NCI-H1105 treated with DMSO at 0.1 percent for 48 hours (cell line): ENCODE measurements around the gene KRTAP5-4.
"Not testable (repeated sequence)": the region's sequence is repeated elsewhere in the genome, so short reads cannot be mapped to it uniquely, and the experiment has no call there.

Experiments
- DNase-seq: peaks from one replicate; lab custom pipeline; 2025; lab: John Stamatoyannopoulos, UW

The KRTAP5-4 gene

DNA sequence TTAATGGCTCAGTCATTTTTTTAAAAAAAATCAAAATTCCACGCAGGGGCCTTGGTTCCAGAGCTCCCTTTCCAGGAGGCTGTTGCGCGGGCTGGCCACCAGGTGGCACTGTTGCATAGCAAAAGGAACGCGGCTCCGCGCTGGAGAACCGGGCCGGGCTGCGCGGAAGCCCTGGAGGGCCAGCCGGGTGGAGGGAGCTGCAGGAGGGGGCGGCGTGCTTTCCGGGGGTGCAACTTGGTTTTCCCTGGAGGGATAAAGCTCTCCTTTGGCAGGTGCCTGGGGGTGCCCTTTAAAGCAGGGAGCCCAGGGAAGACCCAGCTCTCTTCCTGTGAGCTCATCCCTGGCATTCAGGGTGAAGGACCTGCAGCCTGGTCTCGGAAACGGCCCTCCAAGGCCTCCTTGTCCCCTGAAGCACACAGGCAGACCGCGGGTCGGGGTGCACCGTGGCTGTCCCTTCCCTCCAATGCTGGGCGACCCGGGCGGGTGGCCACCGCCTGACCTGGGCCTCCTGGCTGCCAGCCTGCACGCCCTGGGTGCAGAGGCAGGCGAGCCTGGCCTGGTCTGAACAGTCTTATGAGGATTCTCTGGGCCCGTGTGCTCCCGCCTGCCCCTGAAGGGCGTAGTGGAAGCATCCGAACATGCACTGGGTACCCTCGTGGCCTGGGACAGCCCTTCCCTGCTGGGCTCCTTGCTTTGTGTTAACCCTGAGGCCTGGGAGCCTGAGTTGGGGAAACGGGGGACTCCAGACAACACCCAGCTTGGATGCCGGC lies 31.0 kb upstream of the KRTAP5-4 start:
- peak; percentile 50 for DNase-seq

DNA sequence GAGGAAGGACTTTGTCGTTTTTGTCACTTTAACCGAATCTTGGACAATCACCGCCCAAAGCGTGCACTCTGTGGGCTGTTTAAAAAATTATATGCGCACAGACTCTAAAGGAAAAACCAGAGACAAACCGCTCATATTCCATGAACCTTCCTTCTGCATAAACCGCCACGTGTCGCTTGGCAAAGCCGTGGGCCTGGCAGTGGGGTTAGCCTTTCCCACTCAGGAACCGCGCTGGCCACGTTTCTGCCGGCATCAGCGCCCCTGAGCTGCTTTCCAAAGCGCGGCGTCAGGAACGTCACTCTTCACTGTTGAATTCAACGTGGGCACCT lies 30.5 kb upstream of the KRTAP5-4 start:
- no peak for DNase-seq

DNA sequence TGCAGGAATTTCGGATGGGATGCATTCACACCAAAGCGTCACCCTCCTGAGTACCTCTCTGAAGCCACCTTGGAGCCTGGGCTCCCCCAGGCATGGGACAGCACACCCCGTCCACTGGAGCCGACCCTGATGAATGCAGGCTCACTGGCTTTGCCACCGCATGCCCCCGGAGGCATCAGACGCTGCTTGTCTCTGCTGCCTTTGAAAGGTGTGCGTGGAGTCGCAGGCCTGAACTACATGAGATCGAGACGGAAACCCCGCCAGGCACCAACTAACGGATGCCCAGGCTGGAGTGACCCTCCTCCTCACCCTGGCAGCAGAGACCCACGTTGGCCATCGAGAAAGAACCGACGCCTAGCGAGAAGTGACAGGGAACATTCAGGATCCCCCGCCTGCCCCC lies 30.1 kb upstream of the KRTAP5-4 start:
- DNase-seq = no peak

DNA sequence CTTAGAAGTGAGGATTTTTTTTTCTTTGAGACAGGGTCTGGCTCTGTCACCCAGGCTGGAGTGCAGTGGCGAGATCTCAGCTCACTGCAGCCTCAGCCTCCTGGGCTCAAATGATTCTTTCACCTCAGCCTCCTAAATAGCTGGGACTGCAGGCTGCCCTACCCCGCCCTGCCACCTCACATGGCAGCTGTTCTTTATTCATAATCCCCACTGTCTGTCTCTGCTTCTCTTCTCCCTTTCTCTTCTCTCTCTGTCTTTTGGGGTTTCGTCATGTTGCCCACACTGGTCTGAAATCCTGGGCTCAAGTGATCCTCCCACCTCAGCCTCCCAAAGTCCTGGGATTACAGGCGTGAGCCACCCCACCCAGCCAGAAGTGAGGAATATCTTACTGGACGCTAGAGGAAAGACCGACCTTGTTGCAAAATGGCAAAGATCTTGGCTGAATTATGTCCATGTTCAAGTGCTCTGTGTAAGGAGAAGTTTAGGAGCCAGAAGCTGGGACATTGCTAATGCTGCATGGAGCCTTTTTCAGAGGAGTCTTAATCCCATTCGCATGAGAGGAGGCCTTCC lies 29.6 kb upstream of the KRTAP5-4 start:
- DNase-seq = no peak

DNA sequence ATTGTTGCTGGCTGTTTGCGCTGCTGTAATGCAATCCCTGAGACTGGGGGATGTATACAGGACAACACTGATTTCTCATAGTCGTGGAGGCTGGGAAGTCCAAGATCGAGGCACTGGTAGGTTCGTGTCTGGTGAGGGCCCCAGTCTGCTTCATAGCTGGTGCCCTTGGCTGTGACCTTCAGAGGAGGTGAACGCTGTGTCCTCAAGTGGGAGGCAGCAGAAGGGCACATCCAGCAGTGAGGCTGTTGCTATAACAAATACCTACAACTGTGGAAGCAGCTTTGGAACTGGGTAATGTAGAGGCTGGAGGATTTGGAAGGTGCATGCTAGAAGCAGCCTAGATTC lies 29.0 kb upstream of the KRTAP5-4 start:
- no peak for DNase-seq

DNA sequence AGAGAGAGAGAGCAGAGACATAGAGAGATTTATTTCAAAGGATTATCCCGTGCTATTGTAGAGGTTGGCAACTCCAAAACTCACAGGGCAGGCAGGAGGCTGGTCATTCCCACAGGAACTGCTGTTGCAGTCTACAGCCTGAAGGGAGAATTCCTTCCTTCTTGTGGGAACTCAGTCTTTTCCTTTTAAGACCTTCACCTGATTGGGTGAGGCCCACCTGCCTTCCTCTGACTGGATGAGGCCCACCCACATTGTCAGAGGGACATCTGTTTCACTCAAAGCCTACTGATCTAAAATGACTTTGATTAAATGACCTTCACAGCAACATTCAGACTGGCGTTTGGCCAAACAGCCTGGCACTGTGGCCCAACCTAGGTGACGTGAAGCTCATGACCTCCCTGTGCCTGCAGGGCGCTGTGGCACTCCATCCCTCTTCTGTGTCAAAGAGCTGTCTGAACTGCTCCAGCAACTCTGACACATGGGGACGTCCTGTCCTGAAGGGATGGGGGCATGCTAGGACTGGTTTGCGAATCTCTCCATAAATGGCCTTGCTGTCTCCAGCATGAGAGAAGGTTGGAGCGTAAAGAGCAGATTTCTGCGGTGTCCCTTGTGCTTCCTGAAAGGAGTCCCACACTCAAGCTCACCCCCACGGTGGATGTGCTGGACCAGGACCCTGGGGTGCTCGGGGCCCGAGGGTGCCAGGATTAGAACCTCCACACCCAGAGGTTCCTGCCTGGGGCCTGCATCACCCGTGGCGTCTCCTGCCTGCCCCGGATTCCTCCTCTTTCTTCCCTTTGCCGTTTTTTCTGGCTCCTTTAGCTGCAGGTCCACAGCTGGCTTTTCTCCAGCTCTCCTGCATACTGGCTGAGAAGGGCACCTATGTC lies 28.3 kb upstream of the KRTAP5-4 start:
- no peak for DNase-seq

DNA sequence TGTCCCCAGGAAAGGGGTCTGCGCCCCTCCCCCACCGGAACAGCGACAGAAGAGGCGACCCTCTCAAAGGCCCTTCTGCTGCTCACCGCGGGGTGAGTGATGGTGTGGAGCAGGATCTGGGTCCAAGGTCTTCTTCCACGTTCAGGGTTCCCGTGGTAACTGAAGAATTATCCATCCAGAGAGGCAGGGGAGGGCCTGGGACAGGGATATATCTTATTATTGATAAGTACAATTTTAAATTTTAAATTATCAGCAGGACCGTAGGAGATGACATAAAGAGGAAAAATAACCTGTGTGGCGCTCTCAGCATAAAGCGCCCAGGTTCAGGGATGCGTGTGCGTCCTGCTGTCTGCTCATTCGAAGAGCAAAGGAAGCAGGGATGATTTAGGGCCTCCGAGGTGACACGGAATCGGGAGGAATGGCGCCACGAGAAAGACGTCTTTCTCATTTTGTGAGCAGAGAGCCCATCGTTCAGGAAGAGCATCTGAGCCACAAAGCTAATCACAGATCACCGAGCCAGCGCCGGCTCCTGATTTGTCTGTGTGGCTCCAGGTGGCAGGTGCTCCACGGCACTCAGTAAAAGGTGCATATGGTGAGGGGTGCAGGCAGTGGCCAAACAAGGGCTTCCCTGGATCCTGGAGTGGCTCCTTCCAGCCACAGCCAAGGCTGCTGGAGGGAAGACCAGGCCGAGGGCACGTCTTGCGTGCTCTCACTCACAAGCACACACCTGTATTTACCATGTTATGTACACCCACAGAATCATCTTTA lies 26.9 kb upstream of the KRTAP5-4 start:
- no peak for DNase-seq

DNA sequence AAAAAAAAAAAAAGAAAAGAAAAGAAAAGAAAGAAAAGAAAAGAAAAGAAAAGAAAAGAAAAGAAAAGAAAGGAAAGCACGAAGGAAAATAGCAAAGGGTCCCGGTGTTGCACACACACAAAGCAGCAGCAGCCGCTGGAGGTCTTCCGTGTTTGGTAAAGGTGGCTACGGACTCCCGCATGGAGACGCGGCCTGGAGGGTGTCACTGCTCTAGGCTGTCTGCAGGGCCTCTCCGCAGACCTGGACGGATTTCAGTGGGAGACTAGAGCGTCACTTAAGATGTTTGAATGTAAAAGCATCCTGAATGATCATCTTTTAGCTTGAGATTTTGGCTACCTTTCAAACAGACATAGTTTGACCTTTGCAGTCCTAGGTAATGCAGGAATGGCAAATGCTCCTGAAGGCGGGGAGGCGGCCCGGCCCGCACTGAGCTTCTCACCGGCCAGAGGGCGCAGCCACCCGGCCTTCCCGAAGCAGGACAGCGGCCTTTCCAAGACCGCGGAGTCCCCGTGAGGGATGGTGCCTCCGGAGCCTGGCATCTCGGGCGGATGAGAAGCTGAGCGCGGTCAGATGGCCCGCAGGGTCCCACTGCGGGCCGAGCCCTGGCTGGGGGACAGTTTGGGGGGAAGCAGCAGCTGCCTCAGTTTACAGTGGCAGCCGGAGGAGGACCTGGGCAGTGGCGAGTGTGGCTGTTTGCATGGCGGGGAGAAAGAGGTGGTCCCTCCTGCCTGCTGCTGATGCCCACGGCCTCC lies 26.1 kb upstream of the KRTAP5-4 start:
- no peak for DNase-seq

DNA sequence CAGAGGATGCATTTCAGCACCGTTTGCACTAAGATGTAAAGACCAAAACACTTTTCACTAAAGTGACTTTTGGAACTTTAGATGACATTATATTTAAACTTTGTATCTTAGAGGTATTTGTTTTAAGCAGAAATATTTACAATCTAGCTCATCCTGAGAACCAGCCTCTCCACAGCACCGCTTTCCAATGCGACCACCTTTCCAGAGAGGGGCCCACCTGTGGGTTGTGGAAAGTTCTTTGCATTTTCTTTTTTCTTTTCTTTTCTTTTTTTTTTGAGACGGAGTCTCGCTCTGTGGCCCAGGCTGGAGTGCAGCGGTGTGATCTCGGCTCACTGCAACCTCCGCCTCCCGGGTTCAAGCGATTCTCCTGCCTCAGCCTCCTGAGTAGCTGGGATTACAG lies 24.6 kb upstream of the KRTAP5-4 start:
- not testable (repeated sequence) for DNase-seq

DNA sequence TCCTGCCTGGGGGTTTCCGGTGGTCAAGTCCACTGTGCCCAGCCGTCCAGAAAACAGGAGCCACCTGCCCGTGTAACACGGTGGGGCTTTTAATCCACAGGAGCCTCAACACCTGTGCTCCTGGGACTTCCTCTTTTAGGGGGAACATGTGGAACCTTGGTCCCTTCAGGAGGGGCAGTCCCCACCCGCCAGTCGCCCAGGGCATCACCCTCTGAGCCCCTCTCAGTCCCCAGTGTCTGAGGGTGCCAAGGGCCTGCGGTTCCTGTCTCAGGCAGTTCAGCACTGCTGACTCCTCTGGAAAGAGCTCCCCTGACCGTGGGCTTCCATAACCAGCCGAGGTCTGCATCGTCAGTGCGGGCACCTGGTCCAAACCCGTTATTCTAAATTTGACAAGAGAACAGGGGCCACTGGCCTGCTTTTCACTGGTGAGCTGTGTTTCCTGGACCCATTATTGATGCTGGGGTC lies 23.5 kb upstream of the KRTAP5-4 start:
- DNase-seq = no peak

DNA sequence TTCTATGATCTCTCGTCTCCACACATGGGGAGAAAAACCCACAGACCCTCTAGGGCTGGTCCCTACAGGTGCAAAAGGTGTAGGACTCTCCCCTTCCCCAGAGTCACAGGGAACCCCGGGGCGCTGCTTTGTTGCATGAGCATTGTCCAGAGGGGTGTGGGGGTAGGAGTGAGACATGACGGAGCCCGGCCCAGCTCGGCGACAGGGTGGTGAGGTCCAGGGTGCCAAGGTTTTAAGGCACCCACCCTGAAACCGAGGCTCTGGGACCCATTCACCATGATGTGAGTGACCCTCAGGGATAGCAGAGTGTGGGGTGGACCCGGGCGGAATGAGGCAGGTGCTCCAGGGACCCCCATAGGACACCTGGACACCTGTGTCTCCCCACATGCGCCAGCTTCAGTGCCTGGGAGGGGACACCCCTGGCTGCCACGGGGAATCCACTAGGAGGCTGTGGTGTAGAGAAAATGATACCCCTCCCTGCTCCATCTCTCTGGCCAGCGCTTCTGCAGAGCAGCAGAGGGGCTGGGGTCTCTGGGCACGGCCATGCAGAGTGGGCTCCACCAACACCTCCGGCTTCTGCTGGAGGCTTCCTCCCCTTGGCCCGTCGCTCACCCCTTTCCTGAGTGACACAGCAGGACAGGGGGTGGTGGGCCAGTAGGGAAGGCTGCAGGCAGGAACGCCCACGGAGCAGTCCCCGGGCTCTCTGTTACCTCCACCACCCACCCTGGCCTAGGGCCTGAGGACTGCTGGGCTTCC lies 22.8 kb upstream of the KRTAP5-4 start:
- no peak for DNase-seq

DNA sequence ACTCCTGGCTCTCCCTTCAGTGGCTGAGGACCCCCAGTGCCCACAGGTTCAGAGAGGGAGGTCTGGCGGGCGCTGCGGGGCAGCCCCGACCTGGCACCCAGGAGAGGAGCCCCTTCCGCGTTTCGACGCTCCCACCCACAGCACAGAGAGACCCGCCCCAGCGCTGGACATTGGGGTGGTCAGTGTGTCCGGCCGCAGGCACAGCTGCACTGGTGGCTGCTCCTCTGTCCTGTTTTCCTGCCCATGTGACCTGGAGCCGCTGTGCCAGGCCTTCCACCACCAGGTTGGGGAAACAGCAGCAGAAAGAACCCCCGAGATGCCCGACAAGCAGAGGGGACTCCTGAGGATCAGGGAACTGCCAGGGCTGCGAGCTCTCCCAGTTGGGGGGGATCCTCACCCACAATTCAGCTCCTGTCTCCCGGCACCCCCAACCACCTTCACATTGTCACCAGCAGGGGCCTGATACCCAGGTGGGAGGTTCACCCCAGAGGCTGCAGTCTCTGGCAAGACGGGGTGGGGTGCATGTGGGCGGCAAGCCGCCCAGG lies 21.3 kb upstream of the KRTAP5-4 start:
- no peak for DNase-seq

DNA sequence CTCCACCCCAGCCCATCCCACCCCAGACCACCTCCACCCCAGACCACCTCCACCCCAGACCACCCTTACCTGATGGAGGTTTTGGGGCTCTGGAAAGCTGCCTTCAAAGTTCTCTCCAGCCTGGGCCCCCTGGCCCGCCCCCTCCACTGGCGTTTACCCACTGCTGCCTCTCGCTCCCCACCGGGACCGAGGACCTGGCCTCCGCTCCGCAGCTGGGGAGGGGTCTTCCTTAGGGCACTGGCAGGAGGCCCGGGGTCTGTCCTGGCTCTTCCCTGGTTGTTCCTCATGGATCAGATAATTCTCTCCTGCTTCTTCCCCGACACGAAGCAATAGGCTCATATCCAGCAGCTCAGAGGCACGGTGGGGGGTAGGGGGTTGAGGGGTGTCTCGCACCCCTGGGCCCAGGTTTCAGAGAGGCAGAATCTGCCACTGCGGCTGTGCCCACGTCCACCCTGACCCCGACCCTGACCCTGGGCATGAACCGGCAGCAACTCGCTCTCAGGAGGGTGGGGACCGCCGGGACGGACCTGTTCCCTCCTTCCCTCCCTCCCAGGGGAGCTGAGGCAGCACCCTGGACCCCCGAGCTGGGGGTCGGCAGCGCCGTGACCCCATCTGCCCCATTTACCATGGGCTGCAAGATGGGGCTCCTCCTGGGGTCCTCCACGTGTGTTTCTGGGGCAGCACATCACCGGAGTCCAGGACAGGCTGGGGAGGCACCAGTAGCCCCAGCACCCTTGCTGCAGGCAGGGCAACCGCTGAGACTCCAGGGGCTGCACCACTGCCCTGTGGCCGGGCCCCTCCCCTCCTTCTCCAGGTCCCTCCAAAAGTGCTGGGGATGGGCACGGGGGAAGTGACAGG lies 20.6 kb upstream of the KRTAP5-4 start:
- DNase-seq = no peak

DNA sequence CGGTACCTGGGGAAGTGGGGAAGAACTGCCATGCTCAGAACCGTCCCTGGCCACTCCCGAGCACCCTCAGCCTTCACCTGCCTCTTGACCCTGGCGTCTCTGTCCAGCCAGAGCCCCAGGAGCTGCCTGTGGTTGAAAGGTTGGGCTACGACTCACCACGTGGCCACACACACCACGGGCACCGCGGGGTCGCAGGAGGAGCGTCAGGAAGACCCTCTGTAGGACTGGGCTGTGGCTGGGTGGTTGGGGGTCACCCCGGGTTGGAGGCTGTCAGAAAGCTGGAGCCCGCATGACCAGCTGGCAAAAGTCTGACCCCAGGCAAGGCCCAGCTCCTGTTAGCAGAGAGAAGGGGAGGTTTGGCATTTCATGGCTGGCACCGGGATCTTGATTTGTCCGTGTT lies 19.2 kb upstream of the KRTAP5-4 start:
- DNase-seq = no peak

DNA sequence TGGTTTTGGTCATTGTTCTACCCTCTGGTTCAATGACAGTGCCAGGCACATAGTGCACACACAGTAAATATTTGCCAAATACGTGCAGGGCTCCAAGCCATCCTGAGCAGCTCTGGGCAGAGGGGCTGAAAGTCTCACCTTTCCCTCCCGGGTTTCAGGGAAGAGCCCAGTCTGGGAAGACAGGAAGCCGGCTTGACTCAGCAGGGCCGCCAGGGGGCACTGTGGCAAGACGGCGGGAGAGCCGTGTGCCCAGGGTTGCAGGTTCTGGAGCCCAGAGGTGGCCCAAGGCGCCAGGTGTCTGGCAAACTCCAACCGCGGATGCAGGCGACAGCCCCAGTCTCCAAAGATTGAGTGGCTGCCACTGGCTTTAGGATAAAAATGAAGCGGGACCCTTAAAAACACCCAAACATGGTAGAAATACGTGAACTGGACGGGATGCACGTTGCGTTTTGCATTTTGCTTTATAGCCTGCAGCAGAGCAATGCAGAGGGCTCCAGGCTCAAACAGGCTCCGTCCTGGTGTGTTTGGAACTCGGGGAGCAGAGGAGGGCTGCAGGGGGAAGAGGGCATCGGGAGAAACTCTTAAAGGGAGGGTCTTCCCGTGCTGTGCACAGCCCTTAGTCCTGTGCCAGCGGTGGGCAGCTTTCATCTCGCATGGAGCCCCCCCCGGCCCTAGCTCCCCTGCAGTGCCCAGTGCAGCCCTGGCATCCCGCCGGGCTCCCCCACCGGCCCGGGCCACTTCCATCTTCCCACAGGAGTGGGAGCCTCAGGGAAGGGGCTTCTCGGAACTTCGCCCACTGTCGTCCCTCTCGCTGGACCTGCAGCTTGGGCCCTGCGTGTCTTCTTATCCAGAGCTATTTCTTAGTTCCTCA lies 18.4 kb upstream of the KRTAP5-4 start:
- peak; percentile 69 for DNase-seq

DNA sequence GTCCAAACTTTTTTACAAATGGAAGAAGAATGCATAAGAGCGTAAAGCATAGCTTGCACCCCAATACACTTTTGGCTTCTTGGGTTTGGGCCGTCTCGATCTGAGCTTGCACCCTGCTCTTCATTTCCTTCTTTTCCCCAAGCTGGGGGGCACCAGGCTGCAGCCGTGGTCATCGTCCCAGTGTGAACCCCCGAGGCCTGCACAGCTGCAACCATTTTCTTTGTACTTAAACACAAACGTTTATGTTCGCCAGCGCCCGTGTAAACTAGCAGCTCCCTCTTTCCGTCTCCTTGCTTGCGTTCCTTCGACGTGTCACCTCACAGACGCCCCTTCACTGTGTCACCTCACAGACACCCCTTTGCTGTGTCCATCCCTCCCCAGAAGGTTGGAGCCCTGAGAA lies 17.7 kb upstream of the KRTAP5-4 start:
- no peak for DNase-seq

DNA sequence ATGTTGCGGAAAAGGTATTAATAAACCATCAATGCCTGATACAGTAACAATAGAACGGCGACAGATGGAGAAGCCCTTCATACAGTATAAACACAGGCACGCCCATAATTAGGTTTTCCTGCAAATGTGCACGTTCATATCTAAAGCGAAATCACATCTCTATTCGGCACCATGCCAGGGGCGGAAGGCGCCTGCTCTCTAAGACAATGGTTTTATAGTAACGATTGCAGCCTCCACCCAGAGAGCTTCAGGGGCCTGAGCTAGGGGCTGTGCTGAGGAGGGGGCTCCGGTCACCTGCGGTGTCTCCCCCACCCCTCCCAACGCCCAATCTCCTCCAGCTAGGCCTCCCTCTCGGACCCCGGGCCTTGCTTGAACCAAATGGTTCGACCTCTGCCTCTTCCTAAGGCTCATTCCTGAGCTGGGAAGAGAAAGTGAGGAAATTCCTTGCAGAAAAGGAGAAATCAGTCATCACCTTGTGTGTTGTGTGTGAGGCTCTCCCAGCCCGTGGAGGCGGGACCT lies 17.2 kb upstream of the KRTAP5-4 start:
- peak; percentile 97 for DNase-seq

DNA sequence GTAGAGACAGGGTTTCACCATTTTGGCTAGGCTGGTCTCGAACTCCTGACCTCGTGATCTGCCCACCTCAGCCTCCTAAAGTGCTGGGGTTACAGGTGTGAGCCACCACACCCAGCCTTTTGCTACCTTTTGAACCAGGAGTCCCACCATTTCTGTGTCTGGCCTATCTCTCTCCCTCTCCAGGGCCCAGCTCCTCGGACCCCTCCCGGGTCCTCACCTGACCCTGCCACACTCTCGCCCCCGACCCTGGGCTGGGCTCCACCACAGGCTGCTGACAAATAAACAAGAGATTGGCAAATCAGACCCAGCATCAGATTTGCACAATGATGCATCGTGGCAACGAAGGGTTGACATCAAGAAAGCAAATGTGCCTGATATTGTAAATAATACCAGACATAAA lies 16.4 kb upstream of the KRTAP5-4 start:
- DNase-seq = no peak
